NCI-H510A treated with DMSO at 0.1 percent for 48 hours (cell line): ENCODE results near the gene CYP26B1.

ENCODE experiments used
- DNase-seq: peaks from one replicate; lab custom pipeline; 2025; lab: John Stamatoyannopoulos, UW

Gene CYP26B1, protein sequence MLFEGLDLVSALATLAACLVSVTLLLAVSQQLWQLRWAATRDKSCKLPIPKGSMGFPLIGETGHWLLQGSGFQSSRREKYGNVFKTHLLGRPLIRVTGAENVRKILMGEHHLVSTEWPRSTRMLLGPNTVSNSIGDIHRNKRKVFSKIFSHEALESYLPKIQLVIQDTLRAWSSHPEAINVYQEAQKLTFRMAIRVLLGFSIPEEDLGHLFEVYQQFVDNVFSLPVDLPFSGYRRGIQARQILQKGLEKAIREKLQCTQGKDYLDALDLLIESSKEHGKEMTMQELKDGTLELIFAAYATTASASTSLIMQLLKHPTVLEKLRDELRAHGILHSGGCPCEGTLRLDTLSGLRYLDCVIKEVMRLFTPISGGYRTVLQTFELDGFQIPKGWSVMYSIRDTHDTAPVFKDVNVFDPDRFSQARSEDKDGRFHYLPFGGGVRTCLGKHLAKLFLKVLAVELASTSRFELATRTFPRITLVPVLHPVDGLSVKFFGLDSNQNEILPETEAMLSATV

DNA sequence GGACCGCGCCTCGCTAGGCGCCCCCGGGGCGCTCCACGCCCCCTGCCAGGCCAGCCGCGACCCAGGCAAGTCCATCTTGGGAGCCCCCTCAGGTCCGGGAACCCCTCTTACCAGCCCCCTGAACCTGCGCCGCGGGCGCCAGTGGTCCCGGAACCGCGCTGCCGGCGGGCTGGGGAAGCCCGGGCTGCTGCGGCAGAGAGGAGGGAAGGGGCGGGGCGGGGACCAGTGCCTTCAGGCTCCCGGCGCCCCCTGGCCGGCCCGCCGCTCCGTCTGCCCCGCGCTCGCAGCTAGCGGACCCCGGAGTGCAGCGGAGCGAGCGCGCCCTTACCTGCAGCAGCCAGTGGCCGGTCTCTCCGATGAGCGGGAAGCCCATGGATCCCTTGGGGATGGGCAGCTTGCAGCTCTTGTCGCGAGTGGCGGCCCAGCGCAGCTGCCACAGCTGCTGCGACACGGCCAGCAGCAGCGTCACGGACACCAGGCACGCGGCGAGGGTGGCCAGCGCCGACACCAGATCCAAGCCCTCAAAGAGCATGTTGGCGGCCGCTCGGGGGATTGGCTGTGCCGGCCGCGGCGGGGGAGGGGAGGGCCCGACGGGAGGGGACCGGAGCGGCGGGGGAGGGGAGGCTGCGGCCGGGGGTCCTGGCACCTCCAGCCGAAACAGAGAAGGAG is at the start of gene CYP26B1:
Gene CYP26B1 (minus strand): TSS at position 560 of the 669 bp plus-strand sequence. CDS start 28 bp downstream, at position 532.
- DNase-seq = no peak

DNA sequence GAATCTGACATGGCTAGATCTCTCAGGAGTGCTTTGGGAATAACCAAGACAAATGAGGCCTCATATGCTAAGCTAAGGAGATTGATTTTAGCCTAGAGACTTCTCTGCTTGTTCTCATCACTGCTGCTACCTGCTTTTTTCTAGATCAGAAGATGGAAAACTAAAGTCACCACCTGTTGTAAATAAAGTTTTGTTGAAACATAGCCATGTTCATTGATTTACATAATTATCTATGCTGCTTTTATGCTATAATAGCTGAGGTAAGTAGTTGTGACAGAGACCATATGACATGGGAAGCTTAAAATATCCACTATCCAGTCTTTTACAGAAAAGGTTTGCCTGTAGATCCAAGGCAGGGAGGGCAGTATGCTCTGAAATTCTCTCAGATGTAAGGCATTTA is 46.1 kb upstream of the CYP26B1 start:
- no peak for DNase-seq

DNA sequence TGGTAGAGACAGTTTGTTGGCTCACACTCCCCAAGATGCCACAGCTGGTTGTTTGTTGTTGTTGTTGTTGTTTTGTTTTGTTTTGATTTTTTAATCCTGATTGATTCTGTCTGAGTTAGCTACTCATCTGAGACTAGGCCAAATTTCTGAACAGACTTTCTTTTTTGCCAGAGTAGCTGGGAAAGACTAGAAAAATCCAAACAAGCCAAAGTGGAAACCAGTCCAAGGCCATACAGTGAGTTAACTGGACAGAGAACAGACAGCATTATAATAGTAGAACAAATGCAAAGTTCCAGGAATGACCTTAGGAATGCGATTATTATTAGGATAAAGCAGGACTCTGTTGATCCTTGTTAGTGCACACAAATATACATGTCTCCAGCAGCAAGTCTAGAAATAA is 43.8 kb upstream of the CYP26B1 start:
- DNase-seq = no peak

DNA sequence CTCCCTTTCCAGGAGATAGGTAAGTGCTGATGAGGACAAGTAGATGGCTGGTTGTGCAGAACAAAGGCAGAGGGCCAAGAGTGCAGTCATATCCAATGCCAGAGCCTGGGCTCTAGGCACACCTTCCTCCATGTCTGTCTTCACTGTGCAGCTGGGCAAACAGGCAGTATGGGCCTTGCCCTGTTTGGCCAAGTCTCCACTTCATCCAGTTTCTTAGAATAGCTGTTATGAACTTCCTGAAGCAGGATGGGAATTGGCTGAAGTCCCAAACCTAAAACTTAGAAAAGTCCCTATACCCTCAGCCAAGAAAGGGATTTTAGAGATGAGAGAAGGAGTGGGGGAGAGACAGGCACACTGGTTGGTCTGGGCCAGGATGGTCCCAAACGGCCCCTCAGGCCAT is 37.5 kb upstream of the CYP26B1 start:
- DNase-seq = no peak

DNA sequence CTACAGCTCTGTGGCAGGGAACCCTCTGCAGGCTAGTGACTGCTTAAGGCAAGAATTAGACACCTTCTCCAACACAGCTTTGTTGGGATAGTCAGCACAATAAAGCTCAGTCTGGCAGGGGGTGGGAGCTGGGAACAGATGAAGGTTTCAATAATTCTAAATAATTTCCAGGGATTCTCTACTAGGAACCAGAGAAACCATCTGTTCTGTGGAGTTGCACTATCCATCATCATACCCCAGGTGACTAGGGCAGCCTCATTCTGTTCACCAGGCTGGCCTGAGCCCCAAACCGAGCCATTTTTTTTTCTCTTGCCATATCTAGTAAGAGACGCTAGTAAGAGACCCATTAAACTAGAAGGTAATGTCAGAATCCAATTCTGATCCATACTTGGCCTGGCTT is 35.8 kb upstream of the CYP26B1 start:
- DNase-seq = no peak

DNA sequence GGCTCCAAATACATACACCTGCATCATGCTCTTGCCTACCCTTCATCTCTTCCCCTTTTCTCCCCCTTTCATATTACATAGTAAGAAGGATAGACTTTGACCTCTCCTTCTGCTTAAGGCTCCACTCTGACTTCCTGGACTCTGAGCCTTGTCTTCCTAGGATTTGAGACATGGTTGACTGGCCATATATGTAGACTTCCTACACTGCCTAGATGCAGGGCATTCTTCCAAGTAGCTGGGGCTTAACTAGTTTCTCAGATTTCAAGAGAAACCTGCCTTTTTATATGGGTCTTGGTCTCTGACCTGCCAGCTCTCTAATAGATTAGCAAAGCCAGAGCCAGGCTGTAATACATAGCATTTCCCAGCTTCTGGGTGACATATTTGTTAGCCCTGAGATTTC is 35.4 kb upstream of the CYP26B1 start:
- DNase-seq = no peak

DNA sequence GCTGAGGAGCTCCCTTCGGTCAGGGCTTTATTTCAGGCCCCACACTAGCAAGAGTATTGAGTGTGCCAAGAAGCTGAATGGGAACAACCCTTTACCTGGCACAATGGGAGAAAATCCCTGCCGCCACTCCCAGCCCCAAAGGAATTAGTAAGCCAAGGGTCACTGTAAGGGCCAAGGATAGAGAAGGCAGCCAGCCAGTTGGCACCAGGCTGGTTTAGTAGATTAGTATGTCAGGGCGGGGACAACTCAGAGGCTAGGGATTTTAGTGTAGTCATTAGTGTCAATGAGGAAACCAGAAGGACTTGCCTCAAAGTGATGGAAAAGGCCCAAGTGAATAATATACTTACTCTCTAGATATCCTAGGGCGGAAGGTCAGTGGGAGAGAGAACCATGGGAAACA is 34.9 kb upstream of the CYP26B1 start:
- no peak for DNase-seq

DNA sequence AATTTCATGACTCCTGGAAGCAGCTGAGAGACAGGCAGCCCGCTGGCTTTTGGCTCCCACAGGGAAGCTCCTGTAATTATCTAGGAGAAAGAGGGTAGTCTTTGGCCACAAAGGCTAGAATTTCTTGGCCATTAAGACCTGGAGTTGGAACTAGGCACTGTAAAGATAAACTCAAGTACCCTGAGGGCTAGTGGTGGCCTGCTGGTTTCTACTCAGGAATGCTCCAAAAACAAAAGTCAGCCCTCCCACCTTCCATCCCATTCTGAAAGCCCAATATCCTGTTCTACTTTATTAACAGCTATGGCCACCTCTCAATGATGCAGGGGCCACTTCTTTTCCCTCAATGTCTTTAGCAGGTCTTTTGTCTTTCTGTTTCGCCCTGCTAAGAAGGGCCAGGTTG is 34.0 kb upstream of the CYP26B1 start:
- DNase-seq = no peak

DNA sequence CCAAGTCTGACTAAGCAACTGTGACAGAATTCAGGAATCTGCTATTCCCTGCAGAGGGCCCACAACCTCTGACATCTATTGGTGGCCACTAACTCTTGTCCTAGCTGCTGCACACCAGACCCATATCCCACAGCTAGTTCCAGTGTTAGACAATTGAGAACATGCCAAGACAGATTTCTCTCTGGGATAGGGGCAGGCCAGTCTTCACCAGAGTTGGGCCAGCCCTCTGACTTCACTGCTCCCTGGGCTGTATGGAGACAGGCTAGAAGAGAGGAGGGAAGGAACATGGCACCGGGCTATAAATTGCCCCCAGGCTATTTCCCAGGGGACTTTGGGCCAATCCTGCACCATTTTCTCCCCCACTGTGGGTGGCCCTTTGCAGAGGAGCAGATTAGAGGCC is 32.7 kb upstream of the CYP26B1 start:
- no peak for DNase-seq

DNA sequence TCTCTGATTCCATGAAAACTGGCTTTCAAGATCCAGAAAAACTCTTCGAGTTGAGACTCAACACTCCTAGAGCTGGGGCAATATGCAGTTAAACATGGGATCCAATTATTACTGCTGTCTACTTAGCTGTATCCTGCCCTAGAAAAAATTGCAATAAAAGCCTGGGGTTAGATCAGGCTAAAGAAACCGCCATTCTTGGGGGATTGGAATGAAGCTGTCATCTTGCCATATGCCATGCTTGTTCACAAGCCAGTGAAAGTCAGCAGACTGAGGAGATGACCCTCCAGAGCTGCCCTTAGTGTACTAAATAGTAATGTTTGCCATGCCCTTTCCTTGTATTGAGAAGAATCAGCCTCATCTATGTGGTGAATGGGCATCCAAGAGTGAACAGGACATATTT is 30.9 kb upstream of the CYP26B1 start:
- no peak for DNase-seq

DNA sequence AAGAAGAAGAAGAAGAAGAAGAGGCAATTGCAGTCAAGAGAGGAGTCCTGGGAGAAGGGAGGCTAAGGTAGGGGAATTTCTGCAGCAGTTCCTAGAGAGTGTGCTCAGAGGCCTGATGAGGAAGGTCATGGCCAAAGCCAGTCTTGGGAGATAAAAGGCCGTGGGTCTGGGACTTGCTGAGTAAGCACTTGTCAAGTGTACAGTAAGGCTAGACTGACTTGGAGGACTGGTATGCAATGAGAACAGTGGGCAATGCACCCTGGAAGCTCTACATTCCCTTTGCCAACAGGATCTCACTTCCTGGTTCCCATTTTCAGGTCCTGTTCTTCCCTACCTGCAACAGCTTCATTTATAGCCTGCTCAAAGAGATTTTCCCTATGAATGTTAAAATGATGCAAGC is 28.6 kb upstream of the CYP26B1 start:
- no peak for DNase-seq

DNA sequence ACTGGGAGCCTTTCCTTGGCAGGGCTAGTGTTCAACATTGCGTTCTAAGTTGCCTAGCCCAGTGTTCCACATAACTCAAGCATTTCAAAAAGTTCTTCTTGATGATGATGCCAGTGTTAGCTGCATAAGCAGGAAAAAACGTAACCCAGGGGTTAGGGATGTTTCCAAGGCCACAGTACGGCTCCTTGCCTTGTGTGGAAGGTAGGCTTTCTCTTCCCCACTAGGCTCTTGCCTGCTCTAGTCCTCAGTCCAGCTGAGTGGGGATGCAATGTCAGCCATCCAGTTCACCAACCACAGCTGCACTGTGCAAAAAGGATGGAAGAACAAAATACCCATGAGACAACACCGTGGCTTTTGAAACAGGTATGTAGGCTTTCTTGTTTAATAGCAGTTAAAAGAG is 28.0 kb upstream of the CYP26B1 start:
- no peak for DNase-seq

DNA sequence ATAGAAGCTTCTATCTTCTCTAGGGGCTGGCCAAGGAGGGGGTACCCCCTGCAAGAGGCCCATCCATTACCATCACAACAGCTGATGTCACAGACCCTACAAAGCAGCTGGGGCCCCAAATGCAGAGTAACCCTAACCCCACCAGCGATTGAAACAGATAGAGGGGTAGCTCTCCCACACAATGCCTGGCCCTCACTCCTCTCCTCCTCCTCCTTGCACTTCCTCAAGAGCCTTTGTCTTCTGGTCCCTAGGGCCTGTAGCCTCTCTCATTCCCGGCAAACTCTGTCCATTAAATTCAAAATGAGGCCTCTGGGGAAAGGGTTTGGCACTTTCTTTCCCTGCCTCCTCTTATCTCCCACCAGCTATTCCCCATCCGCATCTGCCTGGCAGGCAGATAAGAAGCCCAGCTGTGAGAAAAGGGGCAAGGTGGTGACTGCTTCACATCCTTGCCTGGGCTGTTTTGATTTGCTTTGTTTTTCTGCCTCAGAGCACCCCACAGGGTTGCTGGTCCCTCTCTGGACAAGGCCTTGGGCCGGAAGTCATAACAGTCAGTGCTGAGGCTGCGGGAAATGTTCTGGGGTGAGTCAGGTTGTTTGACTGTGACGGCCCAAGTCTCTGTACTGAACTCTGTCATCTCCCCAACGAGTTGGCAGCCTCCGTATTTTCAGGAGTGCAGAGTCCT is 26.1 kb upstream of the CYP26B1 start:
- DNase-seq = no peak

DNA sequence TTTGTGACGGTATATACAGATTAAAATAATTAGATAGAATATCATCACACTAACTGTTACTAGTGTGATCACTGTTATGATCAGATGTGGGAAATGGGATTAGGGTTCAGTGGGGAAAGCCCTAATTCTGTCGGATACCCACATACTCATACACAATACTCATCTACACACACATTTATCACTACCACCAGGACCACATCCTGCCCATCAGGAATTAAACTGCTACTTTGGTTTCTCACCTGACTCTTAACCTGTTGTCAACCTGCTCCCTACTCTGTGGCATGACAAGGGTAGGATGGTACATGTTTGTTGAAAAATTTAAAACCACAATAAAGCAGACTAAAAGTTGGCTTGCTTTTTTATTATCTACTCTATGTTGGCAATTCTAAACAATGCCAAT is 24.8 kb upstream of the CYP26B1 start:
- DNase-seq = no peak

DNA sequence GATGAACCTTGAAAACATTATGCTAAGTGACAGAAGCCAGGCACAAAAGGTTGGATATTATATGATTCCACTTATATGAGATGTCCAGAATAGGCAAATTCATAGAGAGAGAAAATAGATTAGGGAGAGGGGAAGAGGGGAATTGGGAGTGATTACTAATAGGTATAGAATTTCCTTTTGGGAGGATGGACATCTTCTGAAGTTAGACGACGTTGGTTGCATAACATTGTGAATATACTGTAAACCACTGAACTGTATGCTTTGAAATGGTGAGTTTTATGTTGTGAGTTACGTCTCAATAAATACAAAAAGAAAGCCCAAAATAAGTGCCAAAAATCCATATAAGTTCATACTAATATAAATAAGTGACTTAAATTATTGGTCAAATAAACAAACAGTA is 18.6 kb upstream of the CYP26B1 start:
- no peak for DNase-seq

DNA sequence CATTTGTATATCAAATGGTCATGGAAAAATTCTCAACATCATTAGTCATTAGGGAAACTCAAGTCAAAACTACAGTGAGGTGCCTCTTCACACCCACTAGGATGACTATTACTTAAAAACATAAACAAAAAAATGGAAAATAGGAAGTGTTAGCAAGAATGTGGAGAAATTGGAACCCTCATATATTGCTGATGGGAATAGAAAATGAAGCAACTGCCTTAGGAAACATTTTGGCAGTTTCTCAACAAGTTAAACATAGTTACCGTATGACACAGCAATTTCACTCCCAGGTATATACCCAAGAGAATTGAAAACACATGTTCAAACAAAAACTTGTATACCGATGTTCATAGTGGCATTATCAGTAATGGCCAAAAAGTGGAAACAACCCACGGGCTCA is 18.1 kb upstream of the CYP26B1 start:
- no peak for DNase-seq

DNA sequence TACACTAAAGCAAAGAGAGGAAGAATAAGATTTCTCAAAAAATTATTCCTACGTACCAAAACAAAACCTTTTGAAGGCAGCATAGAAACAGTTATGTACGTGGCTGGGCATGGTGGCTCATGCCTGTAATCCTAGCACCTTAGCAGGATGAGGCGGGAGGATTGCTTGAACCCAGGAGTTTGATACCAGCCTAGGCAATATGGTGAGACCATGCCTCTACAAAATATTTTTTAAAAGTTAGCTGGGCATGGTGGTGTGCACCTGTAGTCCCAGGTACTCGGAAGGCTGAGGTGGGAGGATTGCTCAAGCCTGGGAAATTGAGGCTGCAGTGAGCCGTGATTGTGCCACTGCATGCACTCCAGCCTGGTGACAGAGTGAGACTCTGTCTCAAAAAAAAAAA is 14.9 kb upstream of the CYP26B1 start:
- DNase-seq = no peak

DNA sequence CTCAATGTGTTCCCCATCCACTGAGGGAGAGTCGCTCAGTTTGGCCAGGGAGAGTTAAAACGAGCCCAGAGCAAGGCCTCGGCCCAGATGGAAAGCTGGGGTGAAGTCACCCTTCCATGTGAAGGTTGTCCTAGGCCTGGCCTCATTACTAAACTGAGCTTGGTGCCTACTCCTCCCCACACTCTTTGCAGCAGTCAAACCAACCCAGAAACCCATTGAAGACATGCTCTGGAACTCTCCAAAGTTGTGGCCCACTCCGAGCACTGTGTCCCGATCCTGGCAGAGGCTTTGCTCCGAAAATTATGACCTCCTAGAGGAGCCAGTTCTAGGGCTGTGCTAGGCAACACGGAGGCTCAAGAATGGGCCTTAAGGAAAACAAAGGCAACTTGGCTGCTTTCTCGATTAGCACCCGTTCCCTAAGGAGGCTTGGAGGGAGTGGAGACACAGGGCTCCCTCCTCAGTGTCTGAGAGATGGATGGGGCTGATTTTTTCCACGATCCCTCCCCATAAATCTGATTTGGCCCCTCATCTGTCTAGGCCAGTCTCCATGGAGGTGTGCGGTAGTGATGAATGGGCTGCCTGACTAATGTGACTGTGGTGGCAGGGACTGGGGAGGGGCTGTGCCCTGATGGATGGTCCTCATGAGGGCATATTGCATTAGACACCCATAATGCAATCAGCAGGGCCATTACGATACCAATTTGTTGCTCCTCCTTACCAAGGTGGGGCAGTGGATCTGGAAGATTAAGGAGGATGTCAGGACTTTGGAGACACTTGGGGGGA is 11.7 kb upstream of the CYP26B1 start:
- no peak for DNase-seq

DNA sequence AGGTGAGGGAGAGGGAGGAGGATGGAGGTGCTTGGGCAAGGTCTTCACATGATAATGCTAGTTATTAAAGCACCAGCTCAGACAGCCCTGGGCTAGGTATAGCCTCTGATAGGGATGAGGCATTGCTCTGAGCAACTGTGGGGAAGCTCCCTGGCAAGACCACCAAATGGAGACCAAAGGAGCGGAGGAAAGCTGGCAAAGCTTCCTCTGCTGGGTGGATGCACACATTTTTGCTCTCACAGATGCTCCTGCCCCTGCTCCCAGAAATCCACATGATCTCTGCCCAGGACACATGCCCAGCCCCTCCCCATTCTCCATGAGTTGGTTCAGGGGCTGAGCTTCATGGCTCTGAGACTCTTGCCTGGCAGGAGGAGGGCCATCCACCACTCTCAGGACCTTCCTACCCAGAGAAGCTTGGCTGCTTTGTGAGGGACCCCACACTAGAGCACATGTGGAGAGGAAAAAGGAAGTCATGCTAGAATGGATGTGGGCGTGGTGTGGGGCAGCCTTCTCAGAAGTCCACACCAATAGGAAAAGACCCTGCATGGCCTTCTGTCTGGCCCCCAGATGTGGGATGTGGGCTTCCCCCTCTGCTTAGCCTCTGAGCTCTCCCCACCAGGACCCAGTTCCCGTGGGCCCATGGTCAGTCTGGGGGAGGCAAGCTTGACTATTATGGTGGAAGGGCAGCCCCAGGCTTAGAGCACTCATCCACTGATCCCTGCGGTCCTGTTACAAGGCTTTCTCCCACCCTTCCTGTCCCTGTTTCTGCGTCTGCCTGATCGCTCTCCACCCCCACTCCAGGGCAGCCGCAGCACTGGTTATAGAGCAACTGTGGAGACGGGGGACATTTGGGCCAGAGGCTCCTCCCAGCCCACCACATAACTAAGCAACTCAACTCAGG is 10.5 kb upstream of the CYP26B1 start:
- no peak for DNase-seq

DNA sequence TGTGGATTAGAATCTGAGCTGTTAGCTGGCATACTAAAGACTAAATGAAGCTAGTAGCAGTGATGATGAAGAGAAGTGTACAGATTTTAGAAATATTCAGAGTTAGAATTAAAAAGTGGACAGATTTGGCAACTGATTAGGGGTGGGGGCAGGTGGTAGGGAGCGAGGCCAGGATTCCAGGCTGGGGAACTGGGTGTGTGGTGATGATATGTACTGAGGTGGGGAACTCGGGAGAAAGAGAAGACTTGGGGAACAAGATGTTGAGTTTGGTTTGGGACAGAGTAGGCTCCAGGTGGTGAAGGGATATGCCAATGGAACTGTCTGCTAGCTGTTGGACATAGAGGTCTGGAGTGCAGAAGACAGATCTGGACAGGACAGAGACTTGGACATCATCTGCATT is 9.2 kb upstream of the CYP26B1 start:
- DNase-seq = no peak

DNA sequence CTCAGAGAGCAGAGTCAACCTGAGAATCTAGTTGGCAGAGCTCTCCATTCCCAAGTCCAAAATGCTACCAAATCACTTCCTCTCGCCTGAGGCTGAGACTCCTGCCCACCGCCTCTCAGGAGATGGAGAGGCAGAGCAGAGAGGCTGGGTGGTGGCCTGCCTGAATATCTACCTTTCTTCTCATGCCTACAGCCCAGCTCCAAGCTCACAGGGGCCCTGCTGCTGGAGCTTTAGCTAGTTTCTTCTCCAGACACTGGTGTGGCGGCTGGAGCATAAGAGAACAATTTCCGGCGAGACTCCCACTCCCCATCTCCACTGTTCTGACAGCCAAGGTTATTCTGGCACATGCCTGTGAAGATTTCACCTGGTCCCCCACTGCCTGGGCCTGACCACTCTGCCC is 8.1 kb upstream of the CYP26B1 start:
- DNase-seq = no peak
